Neural progenitor cell (in vitro differentiated cells): Measurements from ENCODE around the gene PDCD11.

Source experiments
- CTCF ChIP-seq: fragments of 200-600 bp; sonication (generic); IDR thresholded peaks from 2 replicates; pipeline ENCODE4 v1.5.1; 2017; ENCODE audit warnings: antibody characterized with exemption, mild to moderate bottlenecking
- EZH2 ChIP-seq: fragments of 200-600 bp; sonication (generic); IDR thresholded peaks from 2 replicates; pipeline ENCODE4 v1.6.1; 2017; ENCODE audit warnings: antibody characterized with exemption, mild to moderate bottlenecking, moderate library complexity
- EZH2phosphoT487 ChIP-seq: fragments of 200-600 bp; sonication (generic); IDR thresholded peaks from 2 replicates; pipeline ENCODE4 v1.6.1; 2017; ENCODE audit warnings: antibody characterized with exemption

DNA sequence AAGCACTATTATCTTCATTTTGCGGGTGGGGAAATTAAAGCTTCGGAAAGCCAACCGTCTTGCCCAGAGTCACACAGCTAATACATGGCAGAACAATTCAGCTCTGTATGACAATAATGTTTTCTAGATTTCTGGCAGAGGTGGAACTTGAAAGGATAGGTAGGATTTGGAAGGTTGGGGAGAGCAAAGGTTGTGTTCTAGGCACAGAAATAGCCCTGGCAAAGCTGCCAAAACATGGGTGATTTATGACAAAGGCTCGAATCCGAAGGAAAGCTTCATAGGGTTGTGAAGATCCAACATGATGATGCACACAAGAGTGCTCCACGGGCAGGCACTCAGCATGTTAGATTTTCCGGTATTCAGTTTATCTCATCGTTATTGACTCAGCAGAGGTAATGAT is 19.2 kb downstream of the PDCD11 start:
- no peak for TF ChIP-seq EZH2
- TF ChIP-seq CTCF: no peak
- no peak for TF ChIP-seq EZH2phosphoT487
